Measurements from ENCODE around the gene PNMA8A. TPM values are rescaled to one million over a fixed set of nuclear protein-coding genes. Genes with fewer than 3 reads are reported as not detected.

Gene PNMA8A
- total RNA-seq, 2 donors from 2014 or later: 4.6 to 7.8 TPM

Other genes with a start within 250 kb of the PNMA8A start
- gene IGFL1, start 241.8 kb downstream of the PNMA8A start, total RNA-seq: not detected
- gene HIF3A, start 174.5 kb downstream of the PNMA8A start, total RNA-seq: 10 to 100 TPM; 50.0 to 79.8 TPM
- gene PPP5C, start 124.5 kb downstream of the PNMA8A start, total RNA-seq: 10 to 100 TPM; 44.3 to 46.8 TPM
- 10 to 100 TPM; 11.7 to 17.7 TPM for gene CCDC8, start 58.0 kb downstream of the PNMA8A start, total RNA-seq
- 1 to 10 TPM in 1 of 2 donors, under 1 TPM in 1; 0.37 to 1.2 TPM for gene PNMA8C, start 42.6 kb downstream of the PNMA8A start, total RNA-seq
- gene PNMA8B, start 24.3 kb upstream of the PNMA8A start, total RNA-seq: 1 to 10 TPM; 1.8 to 3.8 TPM
- 100 to 1,000 TPM; 182 to 244 TPM for gene CALM3, start 129.8 kb upstream of the PNMA8A start, total RNA-seq
- 10 to 100 TPM; 17.3 to 29.8 TPM for gene PTGIR, start 153.5 kb upstream of the PNMA8A start, total RNA-seq
- gene GNG8, start 164.6 kb upstream of the PNMA8A start, total RNA-seq: not detected
- gene DACT3, start 189.6 kb upstream of the PNMA8A start, total RNA-seq: 100 to 1,000 TPM in 1 of 2 donors, 10 to 100 TPM in 1; 72.0 to 122 TPM
- 10 to 100 TPM; 25.5 to 25.6 TPM for gene PRKD2, start 245.6 kb upstream of the PNMA8A start, total RNA-seq